ENCODE measurements around the gene SLC6A1. TPM values are rescaled to one million over a fixed set of nuclear protein-coding genes. Genes with fewer than 3 reads are reported as not detected.

SLC6A1 gene
- total and polyA plus RNA-seq, 2 of the 8 experiments (the other 6 are each of a cell fraction or from before 2014, with no cell fraction given) = 0.30 to 0.63 TPM

GRCh38 chr3:11054739-11055438 is 62.3 kb downstream of the SLC6A1 start (continued):
- TF ChIP-seq TCF12 (IDR thresholded peaks at IDR 0.05; ENCODE audit: low read depth, low read length) (no peak), E2F6 (IDR thresholded peaks at IDR 0.05) (no peak), SP4 (IDR thresholded peaks at IDR 0.05; ENCODE audit: low read length) (no peak), KDM5A (IDR thresholded peaks at IDR 0.05; ENCODE audit: low read length) (no peak), RBBP5 (IDR thresholded peaks at IDR 0.05; ENCODE audit: borderline replicate concordance, low read depth, low read length) (no peak), CEBPB (IDR thresholded peaks at IDR 0.05; ENCODE audit: low read depth, low read length) (no peak), HDAC6 (IDR thresholded peaks at IDR 0.05; ENCODE audit: low read depth, low read length) (no peak)

All from H1 (cell line).